IPS-15b (cell line): ENCODE results near the gene SHKBP1.
"Not testable (repeated sequence)": the region's sequence is repeated elsewhere in the genome, so short reads cannot be mapped to it uniquely, and the experiment has no call there.

ENCODE experiments used
- H3K27me3 ChIP-seq: one replicate; pipeline ENCODE4 v1.6.1; 2013; ENCODE audit warnings: low read length; ENCODE audit not compliant: control insufficient read depth, insufficient read depth
- H3K36me3 ChIP-seq: one replicate; pipeline ENCODE4 v1.6.1; 2013; ENCODE audit warnings: low read length; ENCODE audit not compliant: control insufficient read depth, insufficient read depth
- H3K4me1 ChIP-seq: one replicate; pipeline ENCODE4 v1.6.1; 2013; ENCODE audit warnings: mild to moderate bottlenecking, low read length; ENCODE audit not compliant: control insufficient read depth, insufficient read depth
- H3K4me3 ChIP-seq: one replicate; pipeline ENCODE4 v1.5.1; 2013; ENCODE audit warnings: low read depth, low read length
- H3K9ac ChIP-seq: one replicate; pipeline ENCODE4 v1.6.1; 2013; ENCODE audit warnings: low read depth, mild to moderate bottlenecking, low read length
- H3K9me3 ChIP-seq: one replicate; pipeline ENCODE4 v1.6.1; 2013; ENCODE audit warnings: mild to moderate bottlenecking, low read length; ENCODE audit not compliant: control insufficient read depth, insufficient read depth

The SHKBP1 gene

DNA sequence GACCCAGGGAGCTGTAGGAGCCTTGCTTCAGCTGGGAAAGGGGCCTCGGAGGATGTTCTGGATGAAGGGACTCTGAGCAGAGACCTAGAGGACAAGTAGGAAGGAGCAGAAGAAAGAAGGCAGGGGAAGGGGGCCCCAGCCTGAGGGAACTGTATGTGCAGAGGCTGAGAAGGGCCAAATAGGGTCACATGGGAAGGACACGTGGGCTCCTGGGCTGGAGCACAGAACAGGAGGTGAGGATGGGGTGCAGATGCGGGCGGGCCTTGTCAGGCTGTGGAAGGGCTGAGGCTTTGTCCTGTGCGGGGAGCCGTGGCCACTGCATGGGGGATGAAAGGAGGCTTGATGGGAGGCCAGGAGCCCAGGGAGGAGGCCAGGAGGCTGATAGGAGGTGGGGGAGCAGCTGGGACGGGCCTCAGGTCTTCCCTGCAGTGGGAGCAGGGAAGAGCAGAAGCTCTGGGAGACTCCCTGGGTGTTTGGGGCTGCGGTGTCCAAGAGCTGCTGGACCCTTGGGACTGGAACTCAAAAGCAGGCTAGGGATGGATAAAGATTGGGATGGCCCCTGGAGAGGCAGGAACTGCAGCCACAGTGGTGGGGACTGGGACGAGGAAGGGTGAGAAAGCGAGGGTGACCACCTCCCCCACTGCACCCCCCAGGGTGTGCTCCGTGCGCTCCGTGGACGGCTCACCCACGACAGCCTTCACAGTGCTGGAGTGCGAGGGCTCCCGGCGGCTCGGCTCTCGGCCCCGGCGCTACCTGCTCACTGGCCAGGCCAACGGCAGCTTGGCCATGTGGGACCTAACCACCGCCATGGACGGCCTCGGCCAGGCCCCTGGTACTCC, 13.1 kb downstream of the SHKBP1 start:
- Histone ChIP-seq H3K4me3 (no peak overlapping the region), H3K9ac (no peak overlapping the region), H3K9me3 (no peaks in the 10 kb centered on the region)

DNA sequence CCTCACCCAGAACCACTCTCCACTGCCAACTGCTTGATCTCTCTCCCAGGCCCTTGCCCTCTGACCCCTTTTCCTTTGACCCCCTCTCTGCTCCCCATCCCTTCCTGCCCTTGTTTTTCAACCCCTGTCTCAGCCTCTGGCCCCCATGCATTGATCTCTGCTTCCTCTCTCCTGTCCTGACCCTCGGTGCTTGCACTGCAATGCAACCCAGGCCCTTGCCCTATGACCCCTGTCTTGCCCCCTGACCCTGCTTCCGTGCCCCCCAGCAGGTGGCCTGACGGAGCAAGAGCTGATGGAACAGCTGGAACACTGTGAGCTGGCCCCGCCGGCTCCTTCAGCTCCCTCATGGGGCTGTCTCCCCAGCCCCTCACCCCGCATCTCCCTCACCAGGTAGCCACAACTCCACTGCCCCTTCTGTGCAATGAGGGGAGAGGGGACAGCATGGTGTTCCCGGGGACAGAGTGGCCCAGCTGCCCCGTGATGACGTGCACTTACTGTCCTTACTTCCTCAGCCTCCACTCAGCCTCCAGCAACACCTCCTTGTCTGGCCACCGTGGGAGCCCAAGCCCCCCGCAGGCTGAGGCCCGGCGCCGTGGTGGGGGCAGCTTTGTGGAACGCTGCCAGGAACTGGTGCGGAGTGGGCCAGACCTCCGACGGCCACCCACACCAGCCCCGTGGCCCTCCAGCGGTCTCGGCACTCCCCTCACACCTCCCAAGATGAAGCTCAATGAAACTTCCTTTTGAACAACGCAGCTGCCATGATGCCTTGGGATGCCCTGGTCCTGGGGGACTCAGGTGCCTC, 14.0 kb downstream of the SHKBP1 start:
- H3K27me3 ChIP-seq, result peaks cover 3% of the 10 kb centered on the region
- no peak overlapping the region for H3K4me3 ChIP-seq
- H3K9me3 ChIP-seq, result no peaks in the 10 kb centered on the region
- H3K36me3 ChIP-seq, result peaks cover 9% of the 10 kb centered on the region
- peaks cover 4% of the 10 kb centered on the region for H3K4me1 ChIP-seq
- no peak overlapping the region for H3K9ac ChIP-seq

More for the DNA sequence above, 13.1 kb downstream of the SHKBP1 start:
- peaks cover 4% of the 10 kb centered on the region for H3K4me1 ChIP-seq
- H3K27me3 ChIP-seq, result no peaks in the 10 kb centered on the region
- H3K36me3 ChIP-seq, result peaks cover 9% of the 10 kb centered on the region

DNA sequence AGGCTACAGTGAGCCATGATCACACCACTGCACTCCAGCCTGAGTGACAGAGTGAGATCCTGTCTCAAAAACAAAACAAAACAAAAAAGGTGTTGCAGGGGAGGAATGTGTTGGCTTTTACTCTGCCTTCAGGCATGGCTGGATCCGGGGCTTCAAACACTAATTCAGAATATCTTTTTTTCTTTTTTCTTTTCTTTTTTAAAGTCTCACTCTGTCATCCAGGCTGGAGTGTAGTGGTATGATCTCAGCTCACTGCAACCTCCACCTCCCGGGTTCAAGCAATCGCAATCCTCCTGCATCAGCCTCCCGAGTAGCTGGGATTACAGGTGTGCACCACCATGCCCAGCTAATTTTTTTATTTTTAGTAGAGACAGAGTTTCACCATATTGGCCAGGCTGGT, 15.1 kb downstream of the SHKBP1 start:
- not testable (repeated sequence) for H3K9me3 ChIP-seq, H3K36me3 ChIP-seq, H3K4me1 ChIP-seq, H3K9ac ChIP-seq, H3K4me3 ChIP-seq
- peaks cover 10% of the 10 kb centered on the region for H3K27me3 ChIP-seq

DNA sequence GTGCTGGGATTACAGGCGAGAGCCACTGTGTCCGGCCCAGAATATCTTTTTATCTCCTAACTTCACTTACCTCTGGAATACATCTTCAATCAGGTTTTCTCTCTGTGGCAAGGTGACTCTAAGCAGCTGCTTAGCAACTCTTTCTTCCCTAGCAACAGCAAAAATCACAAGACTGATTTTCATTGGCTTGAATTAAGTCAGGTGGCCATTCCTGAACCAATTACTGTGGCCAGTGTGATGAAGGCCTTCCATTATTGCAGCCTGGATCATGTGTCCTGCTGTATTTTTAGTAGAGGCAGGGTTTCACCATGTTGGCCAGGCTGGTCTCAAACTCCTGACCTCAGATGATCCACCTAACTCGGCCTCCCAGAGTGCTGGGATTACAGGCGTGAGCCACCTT, 15.5 kb downstream of the SHKBP1 start:
- Histone ChIP-seq H3K27me3 (peaks cover 11% of the 10 kb centered on the region), H3K4me3 (no peak overlapping the region), H3K36me3 (peaks cover 9% of the 10 kb centered on the region), H3K9me3 (no peaks in the 10 kb centered on the region), H3K9ac (no peak overlapping the region), H3K4me1 (peaks cover 4% of the 10 kb centered on the region)

DNA sequence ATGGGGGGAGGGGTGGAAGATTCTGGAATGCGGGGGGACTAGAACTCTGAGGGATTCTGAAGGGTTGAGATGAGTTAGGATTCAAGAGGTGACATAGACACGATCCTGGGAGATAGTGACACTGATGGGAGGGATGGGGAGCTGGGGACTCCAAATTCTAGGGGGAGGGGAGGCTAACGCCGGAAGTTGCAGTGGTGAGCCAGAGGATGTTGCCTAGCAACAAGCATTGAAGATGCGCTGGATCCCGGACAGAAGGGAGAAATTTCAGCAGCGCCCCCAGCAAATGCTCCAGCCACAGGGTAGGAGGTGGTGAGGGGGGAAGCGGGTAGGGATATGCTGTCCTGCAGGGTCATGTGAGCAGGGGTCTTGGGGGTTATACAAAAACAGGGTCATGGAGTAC, 17.6 kb downstream of the SHKBP1 start:
- Histone ChIP-seq H3K4me1 (peaks cover 6% of the 10 kb centered on the region), H3K36me3 (peaks cover 3% of the 10 kb centered on the region), H3K9ac (no peak overlapping the region), H3K4me3 (peak overlapping the region; percentile 19), H3K27me3 (peaks cover 23% of the 10 kb centered on the region), H3K9me3 (no peaks in the 10 kb centered on the region)

DNA sequence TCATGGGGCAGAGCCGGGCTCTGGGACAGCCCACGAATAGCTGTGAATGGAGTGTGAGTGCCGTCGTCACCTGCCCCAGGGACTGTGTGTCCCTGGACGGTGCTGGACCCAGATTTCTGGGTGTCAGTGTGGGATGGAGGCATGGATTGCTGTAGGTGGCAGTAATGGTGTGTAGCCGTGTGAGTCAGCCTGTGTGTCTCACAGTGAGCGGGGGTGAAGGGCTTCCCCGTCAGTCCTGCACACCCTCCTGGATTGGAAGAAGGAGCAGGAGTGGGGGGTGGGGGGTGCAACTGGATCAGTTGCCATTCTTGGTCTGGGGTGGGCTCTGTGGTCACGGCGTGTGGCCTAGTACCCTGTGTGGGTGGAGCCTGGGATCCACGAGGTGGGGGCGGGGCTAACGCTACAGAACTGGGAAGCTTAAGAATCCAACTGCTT, 18.0 kb downstream of the SHKBP1 start:
- Histone ChIP-seq H3K36me3 (peaks cover 3% of the 10 kb centered on the region), H3K4me1 (peaks cover 8% of the 10 kb centered on the region)

DNA sequence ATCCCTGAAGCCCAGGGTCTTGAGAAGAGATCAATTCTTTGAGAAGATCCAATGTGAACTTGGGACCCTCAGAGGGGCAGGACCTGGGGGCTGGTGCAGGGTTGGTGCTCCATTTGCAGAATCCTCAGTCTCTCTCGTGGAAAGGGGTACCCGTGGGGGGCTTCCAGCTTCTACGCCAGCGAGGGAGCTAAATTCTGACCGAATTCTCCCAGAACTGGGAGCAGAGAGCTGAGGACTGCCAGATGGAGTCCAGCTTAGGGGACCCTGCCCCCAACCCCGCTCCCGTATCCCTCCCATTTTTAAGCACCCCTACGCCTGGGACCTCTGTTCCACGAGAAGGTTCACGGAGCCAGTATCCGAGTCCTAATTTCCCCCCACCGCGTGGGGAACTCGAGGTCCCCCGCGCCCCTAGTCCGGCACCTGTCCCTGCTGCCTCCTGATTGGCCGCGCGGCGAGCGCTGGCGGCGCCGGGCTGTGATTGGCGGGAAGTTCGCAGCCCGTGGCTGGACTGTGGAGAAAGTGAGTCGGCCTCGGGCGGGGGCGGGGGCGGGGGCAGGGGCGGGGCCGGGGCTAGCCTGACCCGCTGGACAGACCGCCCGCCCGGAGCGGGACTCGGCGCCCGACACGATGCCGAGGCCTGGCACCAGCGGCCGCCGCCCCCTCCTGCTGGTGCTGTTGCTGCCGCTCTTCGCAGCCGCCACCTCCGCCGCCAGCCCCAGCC, 20.1 kb downstream of the SHKBP1 start:
- Histone ChIP-seq H3K27me3 (peaks cover 44% of the 10 kb centered on the region), H3K9me3 (no peaks in the 10 kb centered on the region), H3K9ac (no peak overlapping the region), H3K4me1 (peaks cover 14% of the 10 kb centered on the region), H3K4me3 (peak overlapping the region; percentile 45), H3K36me3 (no peaks in the 10 kb centered on the region)

More for the DNA sequence above, 18.0 kb downstream of the SHKBP1 start:
- no peaks in the 10 kb centered on the region for H3K9me3 ChIP-seq
- H3K4me3 ChIP-seq, result peak overlapping the region; percentile 19
- H3K27me3 ChIP-seq, result peaks cover 27% of the 10 kb centered on the region
- H3K9ac ChIP-seq, result no peak overlapping the region

DNA sequence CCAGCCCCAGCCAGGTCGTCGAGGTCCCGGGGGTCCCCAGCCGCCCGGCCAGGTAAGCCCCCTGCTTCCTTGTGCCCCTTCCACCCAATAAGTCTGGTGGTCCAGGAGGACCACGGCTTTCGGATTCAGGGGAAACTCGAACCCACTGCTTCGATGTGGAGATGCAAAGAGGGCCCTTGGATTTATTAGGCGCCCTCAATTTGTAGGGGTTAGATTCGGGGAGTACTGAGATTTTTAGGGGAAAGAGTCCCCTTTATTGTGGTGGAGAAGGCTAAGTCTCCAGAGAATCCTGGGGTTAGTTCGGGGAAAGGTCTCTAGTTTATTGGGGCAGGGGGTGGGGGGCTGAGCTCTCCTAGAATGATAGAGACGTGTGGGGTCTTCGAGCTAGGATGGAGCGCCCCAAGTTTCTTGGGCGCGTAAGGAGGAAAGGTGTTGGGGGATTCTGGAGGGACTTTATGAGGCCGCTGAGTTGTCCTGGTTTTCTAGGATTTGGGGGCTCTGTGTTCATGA, 20.7 kb downstream of the SHKBP1 start:
- Histone ChIP-seq H3K27me3 (peaks cover 46% of the 10 kb centered on the region), H3K9ac (no peak overlapping the region), H3K9me3 (no peaks in the 10 kb centered on the region), H3K36me3 (no peaks in the 10 kb centered on the region), H3K4me3 (peak overlapping the region; percentile 45), H3K4me1 (peaks cover 14% of the 10 kb centered on the region)

DNA sequence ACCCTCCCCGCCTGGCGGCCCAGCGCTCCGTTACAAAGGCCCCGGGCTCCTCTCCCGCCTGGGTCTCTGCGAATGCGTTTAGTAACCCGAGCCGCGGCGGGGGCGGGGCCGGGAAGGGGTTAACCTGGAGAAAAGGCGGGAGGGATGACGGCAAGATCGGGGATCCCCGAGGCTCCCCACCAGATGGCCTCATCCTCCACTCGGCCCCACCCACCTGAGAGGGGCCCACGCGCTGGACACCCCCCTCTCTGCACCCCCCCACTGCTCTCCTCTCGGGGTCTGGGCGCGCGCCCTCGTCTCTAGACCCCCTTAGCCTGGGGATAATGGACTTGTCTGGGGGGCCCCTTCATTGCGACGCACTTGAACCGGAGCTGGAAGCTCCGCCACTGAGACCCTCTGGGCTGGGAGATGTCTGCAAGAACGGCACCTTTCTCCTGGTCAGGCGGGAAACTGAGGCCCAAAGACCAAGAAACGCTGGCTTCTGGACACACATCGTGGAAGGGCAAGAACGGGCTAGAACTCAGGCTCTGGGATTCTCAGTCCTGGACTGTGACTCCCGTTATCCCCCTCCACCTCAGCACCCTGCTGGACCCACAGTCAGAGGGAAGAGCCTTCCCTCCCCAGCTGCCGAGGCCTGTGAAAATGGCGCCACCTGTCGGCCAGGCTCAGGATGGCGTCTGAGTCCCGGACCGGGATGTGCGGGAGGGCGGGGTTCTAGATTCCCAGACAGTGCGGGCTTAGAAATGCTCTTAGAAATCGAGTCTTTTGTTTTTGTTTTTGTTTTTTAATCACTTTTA, 21.6 kb downstream of the SHKBP1 start:
- Histone ChIP-seq H3K36me3 (no peaks in the 10 kb centered on the region), H3K4me1 (peaks cover 21% of the 10 kb centered on the region), H3K4me3 (peak overlapping the region; percentile 80), H3K27me3 (peaks cover 52% of the 10 kb centered on the region), H3K9me3 (no peaks in the 10 kb centered on the region), H3K9ac (no peak overlapping the region)

DNA sequence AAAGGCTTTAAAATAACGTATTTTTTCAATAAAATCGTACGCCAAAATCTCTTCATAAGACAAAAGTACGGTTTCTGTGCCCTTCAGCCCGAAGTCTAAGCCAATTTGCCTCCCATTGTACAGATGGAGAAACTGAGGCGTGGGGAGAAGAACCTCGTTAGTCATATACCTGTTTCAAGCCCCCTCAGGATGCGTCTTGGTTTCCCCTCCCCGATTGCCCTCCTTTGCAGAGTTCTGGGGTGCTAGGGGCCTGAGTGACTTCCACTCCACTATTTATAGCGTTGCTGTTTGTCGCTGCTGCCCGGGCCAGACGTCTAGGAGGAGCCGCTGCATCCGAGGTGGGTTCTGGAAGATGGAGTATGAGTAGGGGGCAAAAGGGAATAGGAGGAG, 22.2 kb downstream of the SHKBP1 start:
- no peaks in the 10 kb centered on the region for H3K36me3 ChIP-seq
- H3K4me3 ChIP-seq, result peak overlapping the region; percentile 28
- no peak overlapping the region for H3K9ac ChIP-seq
- H3K27me3 ChIP-seq, result peaks cover 52% of the 10 kb centered on the region
- peaks cover 22% of the 10 kb centered on the region for H3K4me1 ChIP-seq
- H3K9me3 ChIP-seq, result no peaks in the 10 kb centered on the region
